Measurements from ENCODE around the gene FNDC7.
A peak's percentile ranks its signal among the peaks of the same experiment; 100 is the strongest.
"Not testable (repeated sequence)": the region's sequence is repeated elsewhere in the genome, so short reads cannot be mapped to it uniquely, and the experiment has no call there.

Gene FNDC7

DNA sequence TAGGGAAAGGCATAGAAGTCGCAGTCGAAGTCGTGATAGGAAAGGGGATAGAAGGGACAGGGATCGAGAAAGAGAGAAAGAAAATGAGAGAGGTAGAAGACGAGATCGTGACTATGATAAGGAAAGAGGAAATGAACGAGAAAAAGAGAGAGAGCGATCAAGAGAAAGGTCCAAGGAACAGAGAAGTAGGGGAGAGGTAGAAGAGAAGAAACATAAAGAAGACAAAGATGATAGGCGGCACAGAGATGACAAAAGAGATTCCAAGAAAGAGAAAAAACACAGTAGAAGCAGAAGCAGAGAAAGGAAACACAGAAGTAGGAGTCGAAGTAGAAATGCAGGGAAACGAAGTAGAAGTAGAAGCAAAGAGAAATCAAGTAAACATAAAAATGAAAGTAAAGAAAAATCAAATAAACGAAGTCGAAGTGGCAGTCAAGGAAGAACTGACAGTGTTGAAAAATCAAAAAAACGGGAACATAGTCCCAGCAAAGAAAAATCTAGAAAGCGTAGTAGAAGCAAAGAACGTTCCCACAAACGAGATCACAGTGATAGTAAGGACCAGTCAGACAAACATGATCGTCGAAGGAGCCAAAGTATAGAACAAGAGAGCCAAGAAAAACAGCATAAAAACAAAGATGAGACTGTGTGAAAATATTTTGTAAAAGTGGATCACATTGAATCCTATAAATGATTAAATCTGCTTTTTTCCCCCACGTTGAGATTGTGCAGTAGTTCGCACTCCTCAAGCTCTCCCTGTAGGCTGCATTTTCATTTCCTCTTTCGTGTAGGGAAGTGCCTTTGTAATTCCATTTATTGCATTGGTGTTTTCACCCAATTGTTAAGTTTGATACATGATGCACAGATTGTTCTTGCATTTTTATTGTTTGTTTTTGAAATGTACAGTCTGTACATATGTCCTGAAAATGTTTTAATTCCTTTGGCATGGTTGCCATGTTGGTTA is 13.1 kb upstream of the FNDC7 start:
- TF ChIP-seq CTCF (IDR thresholded peaks at IDR 0.05; ENCODE audit: low read depth, low read length) = no peak
- DNase-seq (ENCODE audit: extremely low read depth, low read depth) = no peak

GRCh38 chr1:108701176-108701849 is 11.4 kb upstream of the FNDC7 start:
- no peak for TF ChIP-seq CTCF (IDR thresholded peaks at IDR 0.05; ENCODE audit: low read depth, low read length)
- no peak for DNase-seq (ENCODE audit: extremely low read depth, low read depth)

- not testable (repeated sequence) for DNase-seq (ENCODE audit: extremely low read depth, low read depth)
Observed at GRCh38 chr1:108702109-108702508, 10.6 kb upstream of the FNDC7 start.

DNA sequence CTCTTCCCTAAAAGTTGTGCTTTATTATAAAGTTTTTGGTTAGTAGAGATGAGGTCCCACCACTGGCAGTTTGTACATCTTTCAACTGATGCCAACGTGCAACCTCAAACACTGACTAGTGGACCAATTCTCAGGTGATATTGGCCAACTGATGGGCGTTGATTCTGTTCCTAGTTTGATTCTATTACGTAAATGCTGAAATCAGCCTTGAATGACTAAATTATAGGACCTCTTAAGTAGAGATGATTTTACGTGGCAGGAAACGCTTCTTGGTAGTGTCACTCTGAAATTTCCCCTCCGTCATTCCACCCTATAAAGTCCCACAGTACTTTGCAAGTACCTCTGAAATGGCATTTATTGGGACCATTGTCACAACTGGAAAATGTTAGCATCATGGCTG is 8.8 kb upstream of the FNDC7 start:
- TF ChIP-seq CTCF (IDR thresholded peaks at IDR 0.05; ENCODE audit: low read depth, low read length) = no peak
- DNase-seq (ENCODE audit: extremely low read depth, low read depth) = no peak

DNA sequence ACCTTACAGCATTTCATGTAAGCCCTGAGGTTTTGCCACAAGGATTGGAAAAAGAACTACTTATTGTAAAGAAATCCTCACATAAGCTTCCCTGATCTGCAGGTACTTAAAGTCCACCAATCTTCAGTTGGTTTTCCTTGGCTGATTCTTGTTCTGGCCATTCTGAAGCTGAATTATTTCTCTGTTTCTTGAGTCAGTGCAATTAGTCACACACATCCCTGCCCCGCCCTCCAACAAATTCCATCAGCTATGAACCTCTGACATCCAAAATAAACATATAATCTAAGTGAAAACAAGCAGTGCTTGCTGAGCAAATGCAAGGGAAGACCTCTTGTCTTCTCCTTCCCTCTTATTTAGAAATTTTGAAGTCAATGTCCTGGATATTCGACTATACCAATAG is 8.2 kb upstream of the FNDC7 start:
- DNase-seq (ENCODE audit: extremely low read depth, low read depth) = peak; percentile 55
- TF ChIP-seq CTCF (IDR thresholded peaks at IDR 0.05; ENCODE audit: low read depth, low read length) = no peak

DNA sequence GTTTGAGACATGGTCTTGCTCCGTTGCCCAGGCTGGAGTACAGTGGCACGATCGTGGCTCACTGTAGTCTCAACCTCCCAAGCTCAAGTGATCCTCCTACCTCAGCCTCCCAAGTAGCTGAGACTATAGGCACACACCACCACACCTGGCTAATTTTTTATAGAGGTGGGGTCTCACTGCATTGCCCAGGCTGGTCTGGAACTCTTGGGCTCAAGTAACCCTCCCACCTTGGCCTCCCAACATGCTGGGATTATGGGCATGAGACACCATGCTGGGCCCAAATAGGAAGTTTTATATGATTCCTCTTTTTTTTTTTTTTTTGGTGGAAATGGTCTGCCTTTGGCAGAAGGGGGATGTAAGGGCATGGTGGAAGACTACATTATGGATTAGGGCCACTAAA is 6.1 kb upstream of the FNDC7 start:
- no peak for TF ChIP-seq CTCF (IDR thresholded peaks at IDR 0.05; ENCODE audit: low read depth, low read length)
- no peak for DNase-seq (ENCODE audit: extremely low read depth, low read depth)

- no peak; the same call in 1 of the 2 replicates for TF ChIP-seq CTCF (IDR thresholded peaks at IDR 0.05; ENCODE audit: low read depth, low read length)
- no peak for DNase-seq (ENCODE audit: extremely low read depth, low read depth)
Observed at GRCh38 chr1:108708691-108709660, 3.7 kb upstream of the FNDC7 start.

All from AG09319 (cell line).